ENCODE results near the gene PEX6.

DNA sequence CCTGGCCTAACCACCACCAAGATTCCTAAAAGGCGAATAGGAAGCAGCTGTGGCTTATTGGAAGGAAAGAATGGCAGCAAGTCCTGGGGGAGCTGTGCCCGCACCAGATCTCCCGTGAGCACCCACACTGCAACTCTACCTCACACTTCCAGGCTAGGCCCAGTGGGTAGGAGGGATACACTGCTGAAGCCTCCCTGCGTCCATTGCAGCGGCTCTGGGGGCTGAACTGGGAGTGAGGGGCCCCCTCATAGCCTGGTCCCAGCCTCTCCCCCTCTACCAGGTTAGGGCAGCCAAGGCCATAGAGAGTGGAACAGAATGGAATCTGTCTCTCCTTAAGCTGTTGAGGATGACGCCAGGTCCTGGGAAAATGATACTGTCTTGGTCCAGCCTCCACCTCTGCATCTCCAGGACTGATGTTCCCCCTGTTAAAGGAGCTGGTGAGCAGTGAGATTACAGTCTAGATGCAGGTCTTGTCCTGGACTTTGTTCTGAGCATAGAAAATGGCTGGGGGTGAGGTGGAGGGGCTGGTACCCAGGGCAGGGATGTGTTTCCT lies 38.4 kb downstream of the PEX6 start:
- TF ChIP-seq, protein P1, sequence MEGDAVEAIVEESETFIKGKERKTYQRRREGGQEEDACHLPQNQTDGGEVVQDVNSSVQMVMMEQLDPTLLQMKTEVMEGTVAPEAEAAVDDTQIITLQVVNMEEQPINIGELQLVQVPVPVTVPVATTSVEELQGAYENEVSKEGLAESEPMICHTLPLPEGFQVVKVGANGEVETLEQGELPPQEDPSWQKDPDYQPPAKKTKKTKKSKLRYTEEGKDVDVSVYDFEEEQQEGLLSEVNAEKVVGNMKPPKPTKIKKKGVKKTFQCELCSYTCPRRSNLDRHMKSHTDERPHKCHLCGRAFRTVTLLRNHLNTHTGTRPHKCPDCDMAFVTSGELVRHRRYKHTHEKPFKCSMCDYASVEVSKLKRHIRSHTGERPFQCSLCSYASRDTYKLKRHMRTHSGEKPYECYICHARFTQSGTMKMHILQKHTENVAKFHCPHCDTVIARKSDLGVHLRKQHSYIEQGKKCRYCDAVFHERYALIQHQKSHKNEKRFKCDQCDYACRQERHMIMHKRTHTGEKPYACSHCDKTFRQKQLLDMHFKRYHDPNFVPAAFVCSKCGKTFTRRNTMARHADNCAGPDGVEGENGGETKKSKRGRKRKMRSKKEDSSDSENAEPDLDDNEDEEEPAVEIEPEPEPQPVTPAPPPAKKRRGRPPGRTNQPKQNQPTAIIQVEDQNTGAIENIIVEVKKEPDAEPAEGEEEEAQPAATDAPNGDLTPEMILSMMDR (IDR thresholded peaks at IDR 0.05; ENCODE audit: extremely low read depth in 1 of 2, insufficient read depth in 1 of 2, low read depth in 1 of 2, low read length in 2 of 2), result no peak
- TF ChIP-seq POLR2A (IDR thresholded peaks at IDR 0.05; ENCODE audit: low read depth, low read length) (no peak), POLR2AphosphoS5 (IDR thresholded peaks at IDR 0.05; ENCODE audit: insufficient read depth, low read depth, low read length) (no peak), EZH2 (IDR thresholded peaks at IDR 0.05; ENCODE audit: borderline replicate concordance, low read depth, low read length, severe bottlenecking) (no peak)

Measured in endothelial cell of umbilical vein (primary cell).